Erythroblast (primary cell): ENCODE data around the gene ZNF423.

ENCODE experiments used
- GATA1 ChIP-seq: IDR thresholded peaks from 2 replicates; pipeline ENCODE4 v1.6.1; 2011; ENCODE audit warnings: low read depth, mild to moderate bottlenecking, control low read depth, low read length, moderate library complexity
- POLR2A ChIP-seq: IDR thresholded peaks from 2 replicates; pipeline ENCODE4 v1.6.1; 2011; ENCODE audit warnings: mild to moderate bottlenecking, low read length

DNA sequence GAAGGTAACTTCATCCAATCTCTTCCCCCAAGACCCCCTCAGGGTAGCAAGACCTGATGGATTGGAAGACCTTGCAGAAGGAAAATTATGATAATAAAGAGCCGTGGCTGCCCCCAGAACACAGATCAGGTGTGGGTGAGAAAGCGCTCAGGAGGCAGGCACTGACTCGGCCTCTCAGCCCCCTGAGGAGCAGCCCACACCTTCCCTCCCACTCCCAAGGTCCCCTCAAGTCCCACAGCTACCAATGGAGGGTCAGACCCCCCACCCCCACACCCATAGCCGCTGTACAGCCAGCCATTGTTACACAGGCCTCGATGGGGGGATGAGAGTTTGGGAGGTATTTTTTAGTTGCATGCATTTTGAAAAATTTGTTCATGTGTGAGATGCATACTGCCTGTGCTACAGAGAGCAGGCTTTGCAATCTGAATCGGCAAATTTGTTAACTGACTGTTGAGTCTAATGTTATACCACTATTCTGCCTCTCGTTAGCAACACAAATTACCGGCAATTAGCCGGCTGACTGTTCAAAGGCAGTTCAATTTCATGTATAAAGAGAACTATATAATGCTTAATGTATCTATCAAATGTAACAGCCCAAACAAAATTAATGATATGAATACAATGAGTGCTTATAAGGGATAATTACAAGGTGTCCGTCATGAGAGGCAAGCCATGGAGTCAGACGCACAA is 270.6 kb downstream of the ZNF423 start:
- TF ChIP-seq POLR2A (no peak), GATA1 (no peak)
